ENCODE data around the gene UNC93B1.

Gene UNC93B1

GRCh38 chr11:68022531-68022930 is 18.6 kb upstream of the UNC93B1 start:
- DNase-seq (ENCODE audit: low read depth in 2 of 2): no peak

GRCh38 chr11:68021167-68021787 is 17.4 kb upstream of the UNC93B1 start:
- DNase-seq (ENCODE audit: low read depth in 2 of 2): no peak

- no peak for DNase-seq (ENCODE audit: low read depth in 2 of 2)
These were observed 16.7 kb upstream of the UNC93B1 start for GRCh38 chr11:68020575-68020974.

GRCh38 chr11:68019486-68019885 is 15.6 kb upstream of the UNC93B1 start:
- DNase-seq (ENCODE audit: low read depth in 2 of 2): no peak

- DNase-seq (ENCODE audit: low read depth in 2 of 2): no peak
These were observed 14.9 kb upstream of the UNC93B1 start for GRCh38 chr11:68018730-68019190.

GRCh38 chr11:68017980-68018729 is 14.3 kb upstream of the UNC93B1 start:
- DNase-seq (ENCODE audit: low read depth in 2 of 2): no peak

GRCh38 chr11:68016904-68017817 is 13.3 kb upstream of the UNC93B1 start:
- no peak for DNase-seq (ENCODE audit: low read depth in 2 of 2)

- no peak for DNase-seq (ENCODE audit: low read depth in 2 of 2)
These were observed 12.4 kb upstream of the UNC93B1 start for GRCh38 chr11:68016161-68016903.

- no peak for DNase-seq (ENCODE audit: low read depth in 2 of 2)
These were observed 11.6 kb upstream of the UNC93B1 start for GRCh38 chr11:68015467-68015866.

- no peak for DNase-seq (ENCODE audit: low read depth in 2 of 2)
These were observed 11.1 kb upstream of the UNC93B1 start for GRCh38 chr11:68014947-68015447.

- DNase-seq (ENCODE audit: low read depth in 2 of 2): no peak
These were observed 10.5 kb upstream of the UNC93B1 start for GRCh38 chr11:68014157-68014946.

GRCh38 chr11:68013611-68014156 is 9.8 kb upstream of the UNC93B1 start:
- no peak for DNase-seq (ENCODE audit: low read depth in 2 of 2)

GRCh38 chr11:68012843-68013610 is 9.1 kb upstream of the UNC93B1 start:
- DNase-seq (ENCODE audit: low read depth in 2 of 2): peak; percentile 84 to 87

GRCh38 chr11:68012044-68012842 is 8.3 kb upstream of the UNC93B1 start:
- no peak for DNase-seq (ENCODE audit: low read depth in 2 of 2)

GRCh38 chr11:68011051-68011943 is 7.4 kb upstream of the UNC93B1 start:
- no peak for DNase-seq (ENCODE audit: low read depth in 2 of 2)

- DNase-seq (ENCODE audit: low read depth in 2 of 2): peak in 1 of 2 experiments; percentile 18
These were observed 6.5 kb upstream of the UNC93B1 start, which contains the start of gene ALDH3B1 for GRCh38 chr11:68010090-68011041. Gene ALDH3B1 (plus strand): TSS chr11:68010327. CDS start chr11:68015298, 4,971 bp downstream.

Data from fibroblast of skin of left biceps (primary cell).